ENCODE results near the gene ACOT12. TPM values are rescaled to one million over a fixed set of nuclear protein-coding genes. Genes with fewer than 3 reads are reported as not detected.

ACOT12 gene
- total and polyA plus RNA-seq, 2 experiments from 2014 or later = 0.15 TPM; not detected in 1

- TF ChIP-seq ZNF114 (CRISPR knock-in tag; IDR thresholded peaks at IDR 0.05) (no peak), ZNF462 (CRISPR knock-in tag; IDR thresholded peaks at IDR 0.05) (no peak), STAT1 (IDR thresholded peaks at IDR 0.05; ENCODE audit: unreplicated experiment) (no peak)
Measured at GRCh38 chr5:81354093-81354492, 39.8 kb downstream of the ACOT12 start (continued).

- Histone ChIP-seq H2AFZ (no peak overlapping the region), H3K27ac (ENCODE audit: low read depth) (no peak overlapping the region), H3K79me2 (replicated peaks; ENCODE audit: insufficient read depth) (no peaks in the 10 kb centered on the region), H3K4me2 (no peak overlapping the region), H3F3A (replicated peaks; ENCODE audit: low read depth) (no peaks in the 10 kb centered on the region), H3K4me1 (ENCODE audit: insufficient read depth) (no peaks in the 10 kb centered on the region), H3K9me2 (ENCODE audit: insufficient read depth) (peaks cover 4% of the 10 kb centered on the region; the same call in 1 of the 2 replicates), H3K36me3 (ENCODE audit: insufficient read depth) (no peaks in the 10 kb centered on the region), H3K4me3 (no peak overlapping the region), H4K20me1 (replicated peaks; ENCODE audit: insufficient read depth) (no peaks in the 10 kb centered on the region), H3K27me3 (ENCODE audit: insufficient read depth) (no peaks in the 10 kb centered on the region)
- TF ChIP-seq EZH2phosphoT487 (IDR thresholded peaks at IDR 0.05; ENCODE audit: unreplicated experiment) = no peak
- no peak for TF ChIP-seq CTCF (conservative IDR thresholded peaks at IDR 0.05; ENCODE audit: low read depth in 2 of 2)
- no peak for TF ChIP-seq POLR2AphosphoS5 (IDR thresholded peaks at IDR 0.05; ENCODE audit: low read depth)
- Mint-ChIP-seq H3K36me3 (ENCODE audit: low read depth) (no peaks in the 10 kb centered on the region), H3K4me1 (peaks cover 11% of the 10 kb centered on the region), H3K4me3 (no peak overlapping the region), H3K9me3 (no peaks in the 10 kb centered on the region), H3K27me3 (ENCODE audit: insufficient read depth, low read depth, poor library complexity) (no peaks in the 10 kb centered on the region), H3K27ac (no peak overlapping the region)
- no peak for DNase-seq (ENCODE audit: low spot score)
- no peak for ATAC-seq
Measured at GRCh38 chr5:81353189-81353588, 40.7 kb downstream of the ACOT12 start.

All from GM23338 (cell line).